ENCODE measurements around the gene CYFIP2.

CYFIP2 gene

GRCh38 chr5:157259699-157260098 lies 6.2 kb upstream of the CYFIP2 start:
- DNase-seq = no peak

- no peak for DNase-seq
Measured at GRCh38 chr5:157263496-157264090, 2.3 kb upstream of the CYFIP2 start.

- peak; percentile 47 for DNase-seq
Measured at GRCh38 chr5:157266286-157267007, 524 bp downstream of the CYFIP2 start.

GRCh38 chr5:157267025-157267424 lies 1.1 kb downstream of the CYFIP2 start:
- no peak for DNase-seq

- no peak for DNase-seq
Measured at GRCh38 chr5:157267761-157268480, 2.0 kb downstream of the CYFIP2 start.

GRCh38 chr5:157269165-157269671 lies 3.3 kb downstream of the CYFIP2 start:
- DNase-seq = no peak

GRCh38 chr5:157269761-157270272 lies 3.9 kb downstream of the CYFIP2 start:
- DNase-seq = no peak

GRCh38 chr5:157270771-157271170 lies 4.8 kb downstream of the CYFIP2 start:
- DNase-seq = no peak

GRCh38 chr5:157271740-157272271 lies 5.9 kb downstream of the CYFIP2 start:
- DNase-seq = peak; percentile 89

GRCh38 chr5:157273131-157273556 lies 7.2 kb downstream of the CYFIP2 start:
- DNase-seq = peak; percentile 66

GRCh38 chr5:157275403-157275802 lies 9.5 kb downstream of the CYFIP2 start:
- no peak for DNase-seq

GRCh38 chr5:157278319-157279037 lies 12.6 kb downstream of the CYFIP2 start:
- no peak for DNase-seq

GRCh38 chr5:157279605-157280239 lies 13.8 kb downstream of the CYFIP2 start:
- no peak for DNase-seq

- DNase-seq = no peak
Measured at GRCh38 chr5:157280927-157281326, 15.0 kb downstream of the CYFIP2 start.

- no peak for DNase-seq
Measured at GRCh38 chr5:157282150-157282549, 16.2 kb downstream of the CYFIP2 start.

- DNase-seq = no peak
Measured at GRCh38 chr5:157283434-157283833, 17.5 kb downstream of the CYFIP2 start.

GRCh38 chr5:157284458-157285212 lies 18.7 kb downstream of the CYFIP2 start:
- no peak for DNase-seq

- no peak for DNase-seq
Measured at GRCh38 chr5:157285310-157286035, 19.6 kb downstream of the CYFIP2 start.

GRCh38 chr5:157286761-157287211 lies 20.9 kb downstream of the CYFIP2 start:
- DNase-seq = no peak

- DNase-seq = no peak
Measured at GRCh38 chr5:157288405-157289163, 22.7 kb downstream of the CYFIP2 start.

All from NK-92 treated with Interleukin-12 subunit alpha and Interleukin-12 subunit beta, amount 100 ng/mL, for 24 hours (cell line).